NCI-H146 treated with DMSO at 0.1 percent for 48 hours (cell line): ENCODE results near the gene PLEKHA4.
"Not testable (repeated sequence)": the region's sequence is repeated elsewhere in the genome, so short reads cannot be mapped to it uniquely, and the experiment has no call there.

ENCODE experiments used
- DNase-seq: peaks from one replicate; lab custom pipeline; 2025; ENCODE audit not compliant: unreplicated experiment; lab: John Stamatoyannopoulos, UW

Gene PLEKHA4

GRCh38 chr19:48799358-48800300, 68.8 kb downstream of the PLEKHA4 start:
- DNase-seq, result no peak

- DNase-seq, result peak; percentile 35
These were observed 69.5 kb downstream of the PLEKHA4 start for GRCh38 chr19:48798937-48799336.

- no peak for DNase-seq
These were observed 71.3 kb downstream of the PLEKHA4 start for GRCh38 chr19:48797103-48797502.

- DNase-seq, result no peak
These were observed 71.9 kb downstream of the PLEKHA4 start for GRCh38 chr19:48796298-48797083.

GRCh38 chr19:48795685-48796070, 72.7 kb downstream of the PLEKHA4 start:
- DNase-seq, result no peak

GRCh38 chr19:48795055-48795684, 73.2 kb downstream of the PLEKHA4 start:
- DNase-seq, result peak; percentile 42

- DNase-seq, result no peak
These were observed 74.1 kb downstream of the PLEKHA4 start for GRCh38 chr19:48794291-48794690.

GRCh38 chr19:48793271-48793670, 75.1 kb downstream of the PLEKHA4 start:
- DNase-seq, result no peak

- DNase-seq, result not testable (repeated sequence)
These were observed 81.1 kb downstream of the PLEKHA4 start for GRCh38 chr19:48787331-48787730.
